VCaP (cell line): Measurements from ENCODE around the gene RNASEH2B.

ENCODE experiments used
- H3K27ac ChIP-seq: fragments of 450-650 bp; 2 replicates; pipeline ENCODE4 v1.5.1; 2017
- TF ChIP-seq, protein P1 (sequence below): fragments of 450-650 bp; conservative IDR thresholded peaks from 2 replicates; pipeline ENCODE4 v1.5.1; 2017; ENCODE audit warnings: mild to moderate bottlenecking, moderate library complexity

RNASEH2B gene

DNA sequence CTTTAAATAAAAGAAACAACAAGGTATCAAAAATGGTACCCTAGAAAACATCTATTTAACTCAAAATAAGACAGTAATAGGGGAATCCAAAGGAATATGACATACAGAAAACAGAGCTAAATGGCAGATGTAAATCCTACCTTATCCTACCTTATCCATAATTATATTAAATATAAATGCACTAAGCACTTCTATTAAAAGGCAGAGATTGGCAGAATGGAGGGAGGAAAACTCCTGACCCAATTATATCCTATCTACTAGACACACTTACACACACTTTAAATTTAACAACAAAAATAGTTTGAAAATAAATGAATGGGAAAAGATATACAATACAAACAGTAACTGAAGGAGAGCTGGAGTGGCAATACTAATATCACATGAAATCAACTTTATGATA is 14.4 kb downstream of the RNASEH2B start:
- no peak overlapping the region for H3K27ac ChIP-seq
- TF ChIP-seq, protein P1, sequence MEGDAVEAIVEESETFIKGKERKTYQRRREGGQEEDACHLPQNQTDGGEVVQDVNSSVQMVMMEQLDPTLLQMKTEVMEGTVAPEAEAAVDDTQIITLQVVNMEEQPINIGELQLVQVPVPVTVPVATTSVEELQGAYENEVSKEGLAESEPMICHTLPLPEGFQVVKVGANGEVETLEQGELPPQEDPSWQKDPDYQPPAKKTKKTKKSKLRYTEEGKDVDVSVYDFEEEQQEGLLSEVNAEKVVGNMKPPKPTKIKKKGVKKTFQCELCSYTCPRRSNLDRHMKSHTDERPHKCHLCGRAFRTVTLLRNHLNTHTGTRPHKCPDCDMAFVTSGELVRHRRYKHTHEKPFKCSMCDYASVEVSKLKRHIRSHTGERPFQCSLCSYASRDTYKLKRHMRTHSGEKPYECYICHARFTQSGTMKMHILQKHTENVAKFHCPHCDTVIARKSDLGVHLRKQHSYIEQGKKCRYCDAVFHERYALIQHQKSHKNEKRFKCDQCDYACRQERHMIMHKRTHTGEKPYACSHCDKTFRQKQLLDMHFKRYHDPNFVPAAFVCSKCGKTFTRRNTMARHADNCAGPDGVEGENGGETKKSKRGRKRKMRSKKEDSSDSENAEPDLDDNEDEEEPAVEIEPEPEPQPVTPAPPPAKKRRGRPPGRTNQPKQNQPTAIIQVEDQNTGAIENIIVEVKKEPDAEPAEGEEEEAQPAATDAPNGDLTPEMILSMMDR = no peak

DNA sequence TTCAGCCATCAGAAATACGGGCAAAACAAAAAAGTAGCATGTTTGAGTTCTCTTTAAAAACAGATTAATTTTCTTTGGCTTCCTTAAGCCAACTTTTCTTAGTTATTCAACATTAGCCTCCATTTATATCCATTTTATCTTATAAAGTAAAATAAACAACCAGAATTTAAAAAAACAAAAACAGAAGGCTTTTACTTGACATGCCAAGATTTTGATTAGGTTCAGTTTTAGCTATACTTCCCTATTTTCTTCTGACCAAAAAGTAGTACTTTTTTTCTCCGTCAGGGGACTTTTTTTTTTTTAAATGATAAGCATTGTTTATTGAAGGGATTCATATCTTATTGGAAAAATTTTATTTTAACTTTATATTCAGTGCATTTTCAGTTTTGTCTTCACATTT is 18.1 kb downstream of the RNASEH2B start:
- TF ChIP-seq, protein P1 = no peak
- H3K27ac ChIP-seq = no peak overlapping the region

DNA sequence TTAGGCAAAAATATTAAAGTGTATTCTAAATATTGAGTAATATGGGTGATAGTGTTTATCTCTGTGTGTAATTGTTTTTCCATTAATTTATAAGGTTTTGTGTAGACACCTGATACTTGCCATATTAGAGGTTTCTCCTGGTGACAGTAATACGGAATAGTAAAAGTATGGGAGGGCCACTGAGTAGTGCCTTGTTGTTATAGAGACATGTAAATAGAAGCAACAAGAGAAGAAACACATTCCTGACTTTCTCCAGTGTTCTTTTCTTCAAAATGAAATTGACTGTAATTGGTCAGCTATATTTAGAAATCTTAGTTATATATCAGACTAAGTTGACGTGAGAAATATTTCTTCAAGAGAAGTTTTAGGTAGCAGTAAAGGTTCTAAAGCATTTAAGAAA is 18.5 kb downstream of the RNASEH2B start:
- H3K27ac ChIP-seq = no peak overlapping the region
- TF ChIP-seq, protein P1 = no peak

DNA sequence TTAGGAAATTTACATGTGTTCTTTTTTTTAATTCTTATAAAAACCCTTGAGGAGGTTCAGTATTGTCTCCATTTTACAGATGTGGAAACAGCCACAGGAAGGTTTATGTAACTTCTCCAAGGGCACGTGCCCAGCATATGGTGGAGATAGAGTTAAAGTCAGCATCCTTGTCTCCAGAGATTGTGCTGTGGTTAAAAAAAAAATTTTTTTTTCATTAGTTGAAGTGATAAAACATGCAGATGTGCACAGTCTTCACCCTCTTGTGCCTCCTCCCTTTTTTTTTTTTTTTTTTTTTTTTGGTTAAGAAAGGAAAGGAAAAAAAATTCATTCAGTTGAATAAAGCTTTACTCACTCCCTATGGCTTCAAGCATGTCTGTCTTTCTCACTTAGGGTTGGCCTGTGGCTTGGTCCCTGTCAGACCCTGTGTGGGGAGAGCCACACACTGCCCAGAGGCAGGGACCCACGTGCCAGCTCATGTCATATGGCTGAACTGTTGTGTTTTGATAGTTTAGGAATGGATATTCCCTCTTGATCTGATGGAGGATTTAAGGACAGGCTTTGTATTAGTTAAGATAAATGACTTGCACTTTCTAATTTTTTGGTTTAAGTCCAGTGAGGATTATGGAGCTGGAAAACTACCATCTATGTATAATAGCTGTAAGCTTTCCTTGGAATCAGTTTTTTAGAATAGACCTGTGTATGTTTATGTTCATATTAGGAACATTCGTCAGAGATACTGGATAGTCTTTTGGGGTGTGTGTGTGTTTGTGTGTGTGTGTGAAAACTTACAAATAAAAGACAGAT is 19.3 kb downstream of the RNASEH2B start:
- no peak overlapping the region for H3K27ac ChIP-seq
- TF ChIP-seq, protein P1 = no peak

DNA sequence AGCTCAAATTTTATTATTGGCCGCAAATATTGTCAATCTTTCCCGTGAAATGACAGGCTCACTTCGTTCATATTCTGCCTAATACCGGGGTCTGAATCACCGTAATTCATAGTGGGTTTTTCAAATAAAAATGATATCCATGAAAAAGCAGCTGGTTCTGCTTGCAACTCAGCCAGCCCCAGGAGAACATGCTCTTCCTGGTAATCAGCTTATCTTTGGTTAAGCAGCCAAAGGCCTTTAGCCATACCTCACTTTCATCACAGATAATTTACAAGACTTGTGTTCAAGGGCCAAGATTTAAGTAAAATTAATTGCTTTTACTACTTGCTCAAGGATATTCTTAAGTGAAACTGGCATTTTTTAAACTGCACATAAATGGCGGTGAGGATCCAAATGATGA is 22.5 kb downstream of the RNASEH2B start:
- H3K27ac ChIP-seq = no peak overlapping the region
- TF ChIP-seq, protein P1 = no peak

DNA sequence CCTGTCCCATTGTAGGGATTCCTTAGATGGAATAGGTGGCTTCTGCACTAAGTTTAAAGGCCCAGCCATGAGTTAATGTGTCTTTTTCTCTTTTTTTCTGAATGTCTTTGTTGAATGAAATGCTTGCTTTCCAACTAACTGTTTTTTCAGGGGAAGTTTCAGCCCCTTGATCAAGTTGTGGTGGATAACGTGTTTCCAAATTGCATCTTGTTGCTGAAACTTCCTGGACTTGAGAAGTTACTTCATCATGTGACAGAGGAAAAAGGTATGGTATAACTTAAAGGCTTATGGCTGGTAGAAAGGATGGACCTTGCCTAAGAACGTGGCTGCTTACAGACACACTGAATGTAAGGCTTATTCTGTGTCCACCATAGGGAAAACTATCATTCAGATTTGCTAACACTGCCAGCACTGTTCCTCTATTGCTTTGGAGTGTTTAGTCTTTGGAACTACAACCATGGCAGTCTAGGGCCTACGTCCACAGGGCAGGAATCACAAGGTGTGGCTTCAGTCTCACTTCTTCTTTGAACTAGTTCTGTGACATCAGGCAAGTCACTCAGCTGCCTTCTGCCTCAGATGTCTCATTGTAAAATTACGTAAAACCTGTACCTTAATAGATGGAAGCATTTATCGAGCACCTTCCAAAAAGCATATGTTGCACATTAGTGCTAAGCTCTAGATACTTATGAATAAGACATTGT is 25.3 kb downstream of the RNASEH2B start:
- no peak overlapping the region for H3K27ac ChIP-seq
- TF ChIP-seq, protein P1 = no peak

DNA sequence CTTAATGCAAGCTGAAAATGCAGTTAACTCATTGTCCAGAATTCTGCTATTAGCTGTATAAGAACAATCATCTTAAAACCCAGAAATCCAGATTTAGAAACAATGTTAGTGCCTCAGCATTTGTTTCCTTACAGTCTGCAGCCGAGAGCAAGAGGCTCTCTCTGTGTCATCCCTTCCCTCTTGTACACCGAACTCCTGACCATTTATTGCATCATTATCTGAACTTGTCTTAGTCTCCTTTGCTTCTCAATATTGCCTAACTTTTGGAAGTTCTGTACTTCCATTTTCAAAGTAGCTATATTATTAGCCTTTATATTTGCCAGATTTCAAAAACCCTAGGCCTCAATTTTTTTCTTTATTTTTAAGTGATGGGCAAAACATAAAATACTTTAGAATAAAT is 27.1 kb downstream of the RNASEH2B start:
- H3K27ac ChIP-seq = no peak overlapping the region
- TF ChIP-seq, protein P1 = no peak
